ENCODE results near the gene DBN1. TPM values are rescaled to one million over a fixed set of nuclear protein-coding genes. Genes with fewer than 3 reads are reported as not detected.

DBN1 gene
- total and polyA plus RNA-seq, 2 donors (not counting 3 experiments of a cell fraction or from before 2014, with no cell fraction given) = 198 to 336 TPM

- ChIA-PET POLR2A (interaction anchor here (1.0 to 2.5 kb wide), 3 partner anchors 46 to 64 kb away, joined by 3 to 12 read pairs (median 7); no protein-coding TSS in a partner anchor), CTCF (interaction anchor here (1.0 to 13.5 kb wide), 27 partner anchors 7 to 340 kb away, joined by 3 to 288 read pairs (median 6); partner anchors contain the start of genes DBN1, F12, GRK6 and PFN3)
- H3K9me3 ChIP-seq (replicated peaks; ENCODE audit: control insufficient read depth, insufficient read depth, low read length) = no peaks in the 10 kb centered on the region
- H4K20me1 ChIP-seq (replicated peaks; ENCODE audit: control insufficient read depth, extremely low read depth, insufficient read depth, low read length) = no peaks in the 10 kb centered on the region
- DNase-seq (ENCODE audit: low read depth, low spot score) (no peak), FAIRE-seq (peak; percentile 42)
- intact Hi-C loops (cut with micrococcal nuclease) (loop anchor here (1.0 to 2.0 kb wide), 7 partner anchors 8 to 340 kb away; partner anchors contain the start of genes GRK6 and PRR7), dilution Hi-C loops (cut with MboI; ENCODE audit: extremely low pct_ligation_motif_present, low sequenced_read_pairs) (no loop called here)
- H3K4me3 ChIP-seq (replicated peaks in 1 of 3; ENCODE audit: insufficient read depth in 1 of 3, low read depth in 1 of 3, low read length in 3 of 3) = peak overlapping the region in 2 of 3 experiments; percentile 12 to 26
- H3K36me3 ChIP-seq (ENCODE audit: control insufficient read depth in 2 of 2, extremely low read depth in 1 of 2, insufficient read depth in 2 of 2, low read length in 2 of 2) = peaks cover 7 to 18% of the 10 kb centered on the region in 2 experiments
- H2AFZ ChIP-seq (ENCODE audit: low read depth, low read length) = peak overlapping the region; percentile 11
- H3K27me3 ChIP-seq (ENCODE audit: control insufficient read depth in 2 of 2, insufficient read depth in 2 of 2, low read length in 2 of 2) = no peaks in the 10 kb centered on the region
- BruUV-seq (replicated peaks) = no TSS peak
- no peaks in the 10 kb centered on the region for H3K79me2 ChIP-seq (ENCODE audit: control insufficient read depth, insufficient read depth, low read length)
- H3K9me1 ChIP-seq (replicated peaks; ENCODE audit: control insufficient read depth, extremely low read depth, insufficient read depth, low read length) = no peaks in the 10 kb centered on the region
- TF ChIP-seq CTCF (IDR thresholded peaks at IDR 0.05; ENCODE audit: extremely low read depth in 1 of 2, insufficient read depth in 1 of 2, low read depth in 1 of 2, low read length in 2 of 2) = no peak
- TF ChIP-seq POLR2A (IDR thresholded peaks at IDR 0.05; ENCODE audit: low read depth, low read length) = no peak
- TF ChIP-seq MYC (IDR thresholded peaks at IDR 0.05; ENCODE audit: low read depth, low read length) = no peak
- TF ChIP-seq, protein P1, sequence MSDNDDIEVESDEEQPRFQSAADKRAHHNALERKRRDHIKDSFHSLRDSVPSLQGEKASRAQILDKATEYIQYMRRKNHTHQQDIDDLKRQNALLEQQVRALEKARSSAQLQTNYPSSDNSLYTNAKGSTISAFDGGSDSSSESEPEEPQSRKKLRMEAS (IDR thresholded peaks at IDR 0.05; ENCODE audit: insufficient read depth, insufficient read length) = no peak
- no peak for TF ChIP-seq FOS (IDR thresholded peaks at IDR 0.05; ENCODE audit: borderline replicate concordance, insufficient read depth, low read length)
- TF ChIP-seq JUN (IDR thresholded peaks at IDR 0.05; ENCODE audit: borderline replicate concordance, insufficient read depth, insufficient read length, low read depth) = no peak
- no peak for TF ChIP-seq EZH2 (IDR thresholded peaks at IDR 0.05; ENCODE audit: borderline replicate concordance, low read depth, low read length, severe bottlenecking)
- TF ChIP-seq POLR2AphosphoS5 (IDR thresholded peaks at IDR 0.05; ENCODE audit: insufficient read depth, low read depth, low read length) = no peak
- TF ChIP-seq GATA2 (IDR thresholded peaks at IDR 0.05; ENCODE audit: insufficient read depth, insufficient read length, low read depth, low read length) = no peak
- H3K4me1 ChIP-seq (ENCODE audit: control insufficient read depth, extremely low read depth, insufficient read depth, low read length) = peaks cover 28% of the 10 kb centered on the region
- peak overlapping the region; percentile 80 for H3K9ac ChIP-seq (replicated peaks; ENCODE audit: extremely low read depth, insufficient read depth, low read length)
- H3K4me2 ChIP-seq (ENCODE audit: insufficient read depth, low read length) = peak overlapping the region; percentile 61
- peak overlapping the region; percentile 77 for H3K27ac ChIP-seq (ENCODE audit: insufficient read depth, low read depth, low read length)
Measured at GRCh38 chr5:177453852-177454396, 19.5 kb downstream of the DBN1 start.
